D721Med (cell line): ENCODE data around the gene FLT3.

ENCODE experiments used
- DNase-seq: peaks from one replicate; pipeline ENCODE4 v3.0.0; 2011; ENCODE audit warnings: low spot score; ENCODE audit not compliant: insufficient read length
- FAIRE-seq: peaks from 2 replicates; lab custom pipeline; 2011; peaks lifted over from hg19 to GRCh38; lab: Jason Lieb, UNC
- TF ChIP-seq, protein P1 (sequence below): IDR thresholded peaks from 2 replicates; pipeline ENCODE4 v1.5.1; 2012; ENCODE audit warnings: mild to moderate bottlenecking, control low read depth; ENCODE audit not compliant: insufficient read depth; ENCODE audit errors: missing control alignments

Gene FLT3

DNA sequence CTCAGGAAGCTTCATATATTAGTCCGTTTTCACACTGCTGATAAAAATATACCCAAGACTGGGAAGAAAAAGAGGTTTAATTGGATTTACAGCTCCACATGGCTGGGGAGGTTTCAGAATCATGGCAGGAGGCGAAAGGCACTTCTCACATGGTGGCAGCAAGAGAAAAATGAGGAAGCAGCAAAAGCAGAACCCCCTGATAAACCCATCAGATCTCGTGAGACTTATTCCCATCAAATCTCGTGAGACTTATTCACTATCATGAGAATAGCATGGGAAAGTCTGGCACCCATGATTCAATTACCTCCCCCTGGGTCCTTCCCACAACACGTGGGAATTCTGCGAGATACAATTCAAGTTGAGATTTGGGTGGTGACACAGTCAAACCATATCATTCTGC lies 23.1 kb downstream of the FLT3 start:
- TF ChIP-seq, protein P1, sequence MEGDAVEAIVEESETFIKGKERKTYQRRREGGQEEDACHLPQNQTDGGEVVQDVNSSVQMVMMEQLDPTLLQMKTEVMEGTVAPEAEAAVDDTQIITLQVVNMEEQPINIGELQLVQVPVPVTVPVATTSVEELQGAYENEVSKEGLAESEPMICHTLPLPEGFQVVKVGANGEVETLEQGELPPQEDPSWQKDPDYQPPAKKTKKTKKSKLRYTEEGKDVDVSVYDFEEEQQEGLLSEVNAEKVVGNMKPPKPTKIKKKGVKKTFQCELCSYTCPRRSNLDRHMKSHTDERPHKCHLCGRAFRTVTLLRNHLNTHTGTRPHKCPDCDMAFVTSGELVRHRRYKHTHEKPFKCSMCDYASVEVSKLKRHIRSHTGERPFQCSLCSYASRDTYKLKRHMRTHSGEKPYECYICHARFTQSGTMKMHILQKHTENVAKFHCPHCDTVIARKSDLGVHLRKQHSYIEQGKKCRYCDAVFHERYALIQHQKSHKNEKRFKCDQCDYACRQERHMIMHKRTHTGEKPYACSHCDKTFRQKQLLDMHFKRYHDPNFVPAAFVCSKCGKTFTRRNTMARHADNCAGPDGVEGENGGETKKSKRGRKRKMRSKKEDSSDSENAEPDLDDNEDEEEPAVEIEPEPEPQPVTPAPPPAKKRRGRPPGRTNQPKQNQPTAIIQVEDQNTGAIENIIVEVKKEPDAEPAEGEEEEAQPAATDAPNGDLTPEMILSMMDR, result no peak
- DNase-seq (no peak), FAIRE-seq (no peak)

DNA sequence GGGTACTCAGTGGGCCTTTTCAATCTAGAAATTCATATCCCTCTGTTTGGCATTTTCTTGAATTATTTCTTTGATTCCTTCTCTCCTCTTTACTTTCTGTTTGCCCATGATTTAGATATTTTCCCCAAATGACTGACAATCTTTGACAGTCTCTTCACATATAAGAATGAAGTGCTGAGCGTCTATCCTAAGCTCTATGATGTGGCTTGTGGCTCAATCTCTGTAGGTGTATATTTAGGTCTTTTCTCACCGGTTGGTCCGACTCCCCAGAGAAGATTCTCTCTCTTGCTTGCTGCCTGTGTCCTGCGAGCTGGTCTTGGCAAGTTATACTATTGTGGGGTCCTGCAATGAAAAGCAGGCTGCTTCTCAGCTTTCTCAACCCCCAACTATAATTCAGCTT lies 29.0 kb downstream of the FLT3 start:
- TF ChIP-seq, protein P1, result no peak
- FAIRE-seq, result no peak
- DNase-seq, result no peak

DNA sequence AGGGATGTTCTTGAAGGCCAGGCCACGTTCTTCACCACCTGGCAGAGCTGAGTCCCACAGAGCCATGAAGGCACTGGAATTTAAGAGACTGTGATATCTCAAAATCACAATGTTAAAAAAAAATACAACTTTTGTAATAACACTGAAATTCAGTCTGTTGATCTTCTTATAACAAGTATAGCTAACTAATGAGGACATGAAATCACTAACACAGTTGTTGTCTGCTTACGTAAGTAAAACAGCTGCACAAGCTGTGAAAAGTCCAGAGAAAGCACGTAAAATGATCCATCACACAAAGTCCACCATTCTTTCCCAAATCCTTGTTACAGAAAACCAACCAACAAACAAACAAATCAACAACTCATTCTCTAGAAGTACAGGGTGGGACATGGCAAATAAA lies 32.9 kb downstream of the FLT3 start:
- TF ChIP-seq, protein P1, result no peak
- FAIRE-seq (no peak), DNase-seq (no peak)

DNA sequence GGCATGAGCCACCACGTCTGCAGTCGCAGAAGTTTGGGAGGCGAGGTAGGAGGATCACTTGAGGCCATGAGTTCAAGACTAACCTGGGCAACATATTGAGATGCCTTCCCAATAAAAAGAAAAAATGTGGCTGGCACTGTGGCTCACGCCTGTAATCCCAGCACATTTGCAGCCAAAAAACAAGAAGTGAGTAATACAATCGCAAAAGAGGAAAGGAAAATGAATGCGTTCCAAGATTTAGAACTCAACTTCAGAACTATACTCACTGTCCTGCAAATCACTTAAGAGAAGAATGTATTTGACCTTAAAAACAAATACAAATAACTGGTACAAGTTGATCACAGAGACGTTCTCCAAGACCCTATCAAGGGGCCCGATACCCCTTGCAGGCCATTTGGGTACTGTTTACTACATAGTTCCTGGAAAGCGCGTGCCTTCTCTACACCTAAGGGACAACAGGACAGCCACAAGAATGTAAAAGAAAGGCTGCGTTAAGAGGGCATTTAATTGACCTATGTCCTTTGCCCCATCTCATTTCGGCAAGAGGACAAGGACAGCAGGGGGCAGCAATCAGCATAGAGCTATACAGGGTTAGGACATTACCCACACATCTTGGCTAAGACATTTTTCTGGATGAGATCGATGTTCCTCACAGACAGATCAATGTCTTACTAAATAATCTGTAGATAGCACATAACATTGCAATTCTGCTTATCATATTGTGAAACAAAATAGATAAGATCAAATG lies 41.3 kb downstream of the FLT3 start:
- no peak for DNase-seq
- TF ChIP-seq, protein P1, result peak; percentile 60
- no peak for FAIRE-seq

DNA sequence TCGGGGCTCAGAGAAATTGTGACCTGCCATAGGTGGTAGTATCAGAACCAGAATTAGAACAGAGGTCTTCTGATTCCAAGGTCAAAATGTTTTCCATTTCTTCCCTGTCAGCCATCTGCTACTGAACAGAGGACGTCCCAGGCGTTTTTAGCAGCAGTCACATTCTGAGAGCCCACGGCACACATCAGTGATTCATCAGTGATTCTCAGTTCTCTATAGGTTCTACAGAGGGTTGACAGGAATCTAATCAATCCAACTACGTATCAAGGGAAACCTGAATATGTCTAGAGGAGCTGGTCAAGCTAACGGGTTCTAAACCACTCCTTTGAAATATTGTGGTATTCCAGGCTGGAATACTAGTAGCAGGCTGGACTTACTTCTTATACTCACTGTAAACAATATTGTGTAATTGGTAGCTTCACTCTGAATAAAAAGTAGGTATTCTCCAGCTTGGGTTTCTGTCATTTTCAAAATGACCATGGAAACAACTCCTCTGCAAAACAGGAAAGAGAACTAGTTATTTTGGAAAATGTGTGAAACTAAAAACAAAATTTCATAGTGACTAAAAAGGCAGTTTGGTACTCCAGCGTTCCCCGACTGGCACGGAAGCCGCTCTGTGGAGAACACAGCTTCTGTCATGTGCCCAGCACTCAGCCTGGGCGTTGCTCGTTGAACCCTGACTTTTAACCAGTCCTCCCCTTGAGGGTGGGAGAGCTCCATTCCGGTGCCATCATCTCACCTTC lies 43.2 kb downstream of the FLT3 start:
- FAIRE-seq, result no peak
- TF ChIP-seq, protein P1, result no peak
- no peak for DNase-seq

DNA sequence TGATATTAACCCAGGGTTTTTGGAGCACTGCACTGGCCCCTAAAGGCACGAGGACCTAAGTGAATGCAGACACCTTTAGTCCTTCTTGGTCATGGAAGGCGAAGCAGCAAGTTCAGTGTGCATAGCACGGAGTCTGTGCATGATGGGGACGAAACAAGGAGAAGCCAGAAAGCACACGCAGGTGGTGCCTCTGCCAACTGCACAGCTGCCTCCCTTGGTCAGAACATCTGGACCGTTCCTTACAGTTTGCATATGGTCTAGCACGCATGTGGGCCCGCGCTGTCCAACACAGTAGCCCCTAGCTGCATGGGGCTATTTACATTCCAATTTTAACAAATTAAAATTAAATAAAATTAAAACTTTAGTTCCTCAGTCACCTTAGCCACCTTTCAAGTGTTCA lies 44.0 kb downstream of the FLT3 start:
- DNase-seq, result no peak
- TF ChIP-seq, protein P1, result no peak
- no peak for FAIRE-seq

DNA sequence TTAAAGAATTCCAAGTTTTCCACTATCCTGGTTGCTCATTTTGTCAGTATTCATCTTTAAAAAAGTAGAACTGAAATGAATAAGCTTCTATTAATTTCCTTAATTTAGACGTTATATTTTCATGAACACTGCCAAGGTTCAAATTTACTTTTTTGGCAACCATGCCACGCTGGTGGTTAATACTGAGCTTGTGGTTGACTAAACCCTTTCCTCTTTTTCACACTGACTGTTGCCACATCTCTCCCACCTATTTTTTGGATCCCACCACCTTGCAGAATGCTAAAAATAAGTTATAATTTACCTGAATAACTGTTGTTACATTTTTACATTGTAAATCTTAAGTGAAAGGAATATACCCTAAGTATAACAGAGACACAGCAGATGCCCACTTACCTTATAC lies 45.0 kb downstream of the FLT3 start:
- TF ChIP-seq, protein P1, result no peak
- DNase-seq (no peak), FAIRE-seq (no peak)
